SH-SY5Y (cell line): Measurements from ENCODE around the gene TPSD1.
"Not testable (repeated sequence)": the region's sequence is repeated elsewhere in the genome, so short reads cannot be mapped to it uniquely, and the experiment has no call there.

ENCODE experiments used
- GATA2 ChIP-seq: IDR thresholded peaks from 2 replicates; pipeline ENCODE4 v1.6.1; 2011; ENCODE audit warnings: mild to moderate bottlenecking, low read depth, low read length
- GATA3 ChIP-seq: IDR thresholded peaks from 2 replicates; pipeline ENCODE4 v1.6.1; 2011; ENCODE audit warnings: low read depth, mild to moderate bottlenecking, low read length, moderate library complexity

The TPSD1 gene

DNA sequence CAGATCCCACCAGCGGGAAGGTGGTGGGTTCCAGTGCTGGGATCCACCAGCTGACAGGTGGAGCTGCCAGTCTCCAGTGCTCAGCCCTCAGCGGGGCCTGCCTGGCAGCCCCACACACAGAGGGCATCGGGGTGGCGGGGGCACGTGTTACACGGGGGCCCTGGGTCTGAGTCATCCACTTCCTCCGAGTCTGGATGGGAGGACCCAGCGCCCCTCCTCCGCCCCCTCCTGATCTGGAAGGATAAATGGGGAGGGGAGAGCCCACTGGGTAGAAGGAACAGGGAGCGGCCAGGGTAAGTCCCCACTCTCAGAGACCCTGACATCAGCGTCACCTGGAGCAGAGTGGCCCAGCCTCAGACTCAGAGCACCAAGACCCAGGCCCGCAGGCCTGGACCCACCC, 15.4 kb upstream of the TPSD1 start, which contains the start of gene TPSAB1:
TPSAB1 (plus strand) TSS at position 270 of the 400 bp plus-strand sequence. CDS start 234 bp downstream, outside the sequence.
- TF ChIP-seq GATA3, GATA2: not testable (repeated sequence)

- TF ChIP-seq GATA3 (no peak), GATA2 (no peak)
Measured at GRCh38 chr16:1244881-1245280, 11.0 kb upstream of the TPSD1 start.

- TF ChIP-seq GATA2 (no peak), GATA3 (no peak)
Measured at GRCh38 chr16:1245452-1246020, 10.3 kb upstream of the TPSD1 start.

- no peak for TF ChIP-seq GATA3
- no peak for TF ChIP-seq GATA2
Measured at GRCh38 chr16:1256874-1257322, 1.0 kb downstream of the TPSD1 start.

DNA sequence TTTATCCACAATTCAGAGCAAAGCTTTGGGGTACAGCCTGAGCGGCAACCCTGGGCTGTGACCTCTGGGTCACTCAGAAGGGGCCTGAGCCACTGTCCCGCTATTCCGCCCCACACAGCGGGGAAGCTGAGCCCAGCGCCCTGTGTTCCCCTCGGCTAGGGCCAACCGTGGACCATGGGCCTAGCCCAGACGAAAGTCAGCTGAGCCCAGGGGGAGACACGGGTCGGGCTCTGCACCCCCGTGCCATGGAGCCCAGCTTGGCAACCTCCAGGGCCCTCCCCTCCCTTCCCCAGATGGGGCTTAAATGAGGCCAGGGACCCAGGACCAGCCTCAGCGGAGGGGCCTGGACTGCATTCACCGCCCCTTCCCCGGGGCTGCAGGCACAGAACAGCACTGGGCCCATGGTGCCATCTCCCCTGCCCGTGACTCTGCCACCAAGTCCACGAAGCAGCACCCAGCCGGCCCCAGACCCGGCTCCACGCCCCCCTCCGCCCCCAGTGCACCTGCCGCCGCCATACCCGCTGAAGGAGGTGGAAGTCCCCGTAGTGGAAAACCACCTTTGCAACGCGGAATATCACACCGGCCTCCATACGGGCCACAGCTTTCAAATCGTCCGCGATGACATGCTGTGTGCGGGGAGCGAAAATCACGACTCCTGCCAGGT, 1.8 kb downstream of the TPSD1 start:
- TF ChIP-seq GATA3: no peak
- TF ChIP-seq GATA2: no peak

- no peak for TF ChIP-seq GATA2
- TF ChIP-seq GATA3: no peak
Measured at GRCh38 chr16:1258225-1258600, 2.3 kb downstream of the TPSD1 start.

- TF ChIP-seq GATA3 (no peak), GATA2 (no peak)
Measured at GRCh38 chr16:1258906-1259759, 3.3 kb downstream of the TPSD1 start.

DNA sequence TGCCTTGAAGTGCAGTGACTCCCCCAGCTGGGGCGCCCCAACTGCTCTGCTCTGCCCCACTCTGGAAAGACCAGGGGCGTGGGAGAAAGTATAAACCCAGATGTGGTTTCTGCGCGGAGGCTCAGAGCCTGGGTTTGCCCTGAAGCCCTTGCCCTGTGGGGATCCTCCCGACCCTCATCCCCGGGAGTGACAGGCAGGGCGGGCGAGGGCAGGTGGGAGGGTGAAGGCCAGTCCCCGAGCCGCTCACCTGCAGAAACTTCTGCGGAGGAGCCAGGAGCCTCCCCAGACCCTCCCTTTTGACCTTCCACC, 3.8 kb downstream of the TPSD1 start:
- TF ChIP-seq GATA2 (no peak), GATA3 (no peak)

GRCh38 chr16:1260101-1260680, 4.3 kb downstream of the TPSD1 start:
- TF ChIP-seq GATA2 (no peak), GATA3 (no peak)

DNA sequence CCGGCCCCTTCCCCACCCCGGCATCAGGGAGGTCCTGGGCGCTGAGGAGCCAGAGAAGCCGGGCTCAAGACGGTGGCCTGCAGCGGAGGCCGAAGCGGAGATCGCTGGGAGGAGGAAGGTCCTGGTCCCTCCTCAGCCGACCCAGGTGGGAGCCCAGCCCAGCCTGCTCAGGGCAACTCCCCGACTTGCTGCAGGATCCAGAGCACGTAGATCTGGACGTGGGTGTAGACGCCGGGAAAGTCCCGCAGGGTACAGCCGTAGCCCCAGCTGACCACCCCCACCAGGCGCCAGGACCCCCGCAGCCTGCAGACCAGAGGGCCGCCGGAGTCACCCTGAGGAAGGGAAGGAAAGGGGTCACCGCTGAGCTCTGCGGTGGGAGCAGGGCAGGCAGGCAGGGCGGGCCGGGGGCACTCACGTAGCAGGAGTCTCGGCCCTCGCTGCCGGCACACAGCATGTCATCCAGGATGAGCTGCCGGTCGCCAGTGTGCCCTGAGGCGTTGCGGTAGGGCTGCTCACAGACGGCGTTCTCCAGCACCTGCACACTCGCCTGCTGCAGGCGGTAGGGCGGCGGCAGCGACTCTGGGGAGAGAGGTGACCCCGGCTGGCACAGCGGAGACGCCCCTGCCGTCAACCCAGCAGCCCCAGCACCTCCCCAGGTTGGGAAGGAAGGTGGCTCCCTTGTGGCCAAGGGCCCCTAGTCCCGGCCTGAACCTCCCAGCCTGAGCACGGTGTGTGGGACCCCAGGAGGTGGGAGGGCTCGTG, 5.4 kb downstream of the TPSD1 start:
- TF ChIP-seq GATA3 (no peak), GATA2 (no peak)

DNA sequence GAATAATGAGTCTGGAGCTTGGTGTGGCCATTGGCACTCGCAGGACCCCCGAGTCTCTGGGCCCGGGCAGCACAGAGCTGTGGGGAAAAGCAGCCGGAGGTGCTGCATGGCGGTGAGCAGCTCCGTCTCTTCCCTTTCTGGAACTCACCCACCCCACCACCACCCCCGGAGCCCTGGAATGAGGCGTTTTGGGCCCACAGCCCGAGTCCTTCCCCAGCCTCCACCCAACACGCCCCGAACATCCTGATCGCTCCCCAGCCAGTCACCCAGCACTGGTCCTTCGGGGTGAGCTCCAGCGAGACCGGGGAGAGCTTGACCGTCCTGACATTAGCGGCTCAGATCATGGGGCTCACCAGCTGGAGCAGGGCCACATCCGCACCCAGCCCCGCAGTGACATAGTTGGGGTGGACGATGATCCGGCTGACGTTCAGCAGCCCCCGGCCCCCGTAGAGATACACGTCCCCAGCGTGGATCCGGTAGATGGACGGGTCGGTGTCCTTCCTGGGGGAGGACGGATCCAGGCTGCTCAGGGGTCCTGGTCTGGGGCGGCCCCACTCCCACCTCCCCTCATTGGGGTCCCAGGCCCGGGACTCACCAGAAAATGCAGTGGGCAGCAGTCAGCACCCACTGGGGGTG, 6.5 kb downstream of the TPSD1 start:
- TF ChIP-seq GATA2 (no peak), GATA3 (no peak)

DNA sequence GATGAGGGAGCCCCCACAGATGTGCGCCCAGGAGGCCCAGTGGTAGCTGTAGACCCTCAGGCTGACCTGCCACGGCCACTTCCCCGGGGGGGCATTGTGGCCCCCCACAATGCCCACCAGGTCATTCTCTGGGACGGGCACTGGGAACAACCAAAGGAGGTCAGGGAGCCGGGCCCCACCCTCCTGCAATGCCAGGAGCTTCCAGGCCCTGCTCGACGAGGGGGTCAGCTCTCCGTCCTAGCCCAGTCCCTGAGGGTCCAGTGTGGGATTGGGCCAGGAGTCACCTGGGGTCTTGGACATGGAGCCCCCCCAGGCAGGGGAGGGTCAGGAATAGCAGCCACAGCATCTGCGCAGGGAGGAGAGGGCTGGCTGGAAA, 7.0 kb downstream of the TPSD1 start:
- TF ChIP-seq GATA3 (no peak), GATA2 (no peak)

DNA sequence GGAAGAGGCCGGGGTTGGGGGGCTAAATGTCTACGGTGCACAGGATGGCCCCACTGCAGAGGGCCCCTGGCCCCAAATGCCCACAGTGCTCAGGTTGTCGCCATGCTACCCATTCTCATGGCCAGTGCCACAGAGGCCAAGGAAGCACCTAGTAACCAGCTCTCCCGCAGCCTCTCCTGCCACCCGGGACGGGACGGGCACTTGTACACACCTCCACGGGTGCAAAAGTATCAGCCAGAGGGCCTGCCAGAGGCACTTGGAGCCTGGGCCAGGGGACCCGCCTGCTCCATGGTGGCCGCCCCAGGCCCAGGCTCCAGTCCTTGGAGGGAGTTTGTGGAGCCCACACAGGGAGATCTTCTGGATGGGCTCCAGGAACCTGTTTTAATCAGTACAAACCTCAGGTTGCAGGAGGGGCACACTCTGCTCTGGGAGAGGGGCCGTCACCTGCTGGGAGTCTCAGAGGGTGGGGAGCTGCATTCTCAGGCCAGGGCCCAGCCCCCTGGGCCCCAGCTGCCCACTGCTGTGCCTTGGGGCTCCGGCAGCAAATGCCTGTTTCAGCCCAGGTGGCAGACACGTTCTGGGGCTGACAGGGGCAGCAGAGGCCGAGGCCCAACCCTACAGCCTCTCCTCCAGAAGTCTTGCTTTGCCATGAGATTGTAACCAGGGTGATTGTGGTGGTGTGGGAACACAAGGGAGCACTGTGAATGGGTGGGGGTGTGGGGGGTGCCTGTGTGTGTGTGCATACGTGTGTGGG, 7.9 kb downstream of the TPSD1 start:
- TF ChIP-seq GATA2 (no peak), GATA3 (no peak)
